MM.1S (cell line): ENCODE measurements around the gene GRIK2.

ENCODE experiments used
- DNase-seq: peaks from one replicate; pipeline ENCODE4 v3.0.0-alpha.2; 2015
- H2AFZ ChIP-seq: fragments of 300-600 bp; sonication (generic); 2 replicates; pipeline ENCODE4 v1.6.0; 2016; ENCODE audit warnings: antibody characterized with exemption, low read length
- H3F3A ChIP-seq: fragments of 300-600 bp; sonication (generic); 2 replicates; pipeline ENCODE4 v1.6.1; 2016; ENCODE audit warnings: mild to moderate bottlenecking, antibody characterized with exemption, low read length, moderate library complexity, mixed read lengths; ENCODE audit not compliant: insufficient read depth
- H3K27ac ChIP-seq: fragments of 300-600 bp; sonication (generic); 2 replicates; pipeline ENCODE4 v1.5.1; 2016; ENCODE audit warnings: mild to moderate bottlenecking, low read length
- H3K27me3 ChIP-seq: fragments of 300-600 bp; sonication (generic); replicated peaks from 2 replicates; pipeline ENCODE4 v1.6.0; 2016; ENCODE audit warnings: low read length; ENCODE audit not compliant: insufficient read depth
- H3K36me3 ChIP-seq: fragments of 300-600 bp; sonication (generic); replicated peaks from 2 replicates; pipeline ENCODE4 v1.6.1; 2016; ENCODE audit warnings: mild to moderate bottlenecking, low read length, mixed read lengths; ENCODE audit not compliant: insufficient read depth
- H3K4me1 ChIP-seq: fragments of 300-600 bp; sonication (generic); 2 replicates; pipeline ENCODE4 v1.6.1; 2016; ENCODE audit warnings: low read length, mixed read lengths
- H3K4me2 ChIP-seq: fragments of 300-600 bp; sonication (generic); 2 replicates; pipeline ENCODE4 v1.6.0; 2016; ENCODE audit warnings: low read depth, low read length
- H3K4me3 ChIP-seq: fragments of 300-600 bp; sonication (generic); 2 replicates; pipeline ENCODE4 v1.5.1; 2016; ENCODE audit warnings: low read length, mixed read lengths
- H3K79me2 ChIP-seq: fragments of 300-600 bp; sonication (generic); 2 replicates; pipeline ENCODE4 v1.6.1; 2016; ENCODE audit warnings: mixed run types, low read length, mixed read lengths
- H3K9ac ChIP-seq: fragments of 300-600 bp; sonication (generic); 2 replicates; pipeline ENCODE4 v1.6.1; 2016; ENCODE audit warnings: low read length, mixed read lengths
- H3K9me2 ChIP-seq: fragments of 300-600 bp; sonication (generic); replicated peaks from 2 replicates; pipeline ENCODE4 v1.6.1; 2016; ENCODE audit warnings: mild to moderate bottlenecking, low read length, mixed read lengths; ENCODE audit not compliant: insufficient read depth
- H3K9me3 ChIP-seq: fragments of 300-600 bp; sonication (generic); replicated peaks from 2 replicates; pipeline ENCODE4 v1.6.1; 2016; ENCODE audit warnings: mild to moderate bottlenecking, low read length, mixed read lengths; ENCODE audit not compliant: insufficient read depth
- H4K20me1 ChIP-seq: fragments of 300-600 bp; sonication (generic); 2 replicates; pipeline ENCODE4 v1.6.1; 2016; ENCODE audit warnings: mild to moderate bottlenecking, low read length, moderate library complexity, mixed read lengths; ENCODE audit not compliant: insufficient read depth
- CTCF ChIP-seq: fragments of 300-600 bp; sonication (generic); IDR thresholded peaks from 2 replicates; pipeline ENCODE4 v1.5.1; 2016; ENCODE audit warnings: antibody characterized with exemption, low read length, mixed read lengths
- EZH2 ChIP-seq: fragments of 300-600 bp; sonication (generic); optimal IDR thresholded peaks from 2 replicates; pipeline ENCODE3; 2017; ENCODE audit warnings: low read depth, mild to moderate bottlenecking, antibody characterized with exemption, low read length, mixed read lengths
- EZH2phosphoT487 ChIP-seq: fragments of 300-600 bp; sonication (generic); IDR thresholded peaks from 2 replicates; pipeline ENCODE4 v1.6.1; 2018; ENCODE audit warnings: antibody characterized with exemption, low read length

Gene GRIK2

DNA sequence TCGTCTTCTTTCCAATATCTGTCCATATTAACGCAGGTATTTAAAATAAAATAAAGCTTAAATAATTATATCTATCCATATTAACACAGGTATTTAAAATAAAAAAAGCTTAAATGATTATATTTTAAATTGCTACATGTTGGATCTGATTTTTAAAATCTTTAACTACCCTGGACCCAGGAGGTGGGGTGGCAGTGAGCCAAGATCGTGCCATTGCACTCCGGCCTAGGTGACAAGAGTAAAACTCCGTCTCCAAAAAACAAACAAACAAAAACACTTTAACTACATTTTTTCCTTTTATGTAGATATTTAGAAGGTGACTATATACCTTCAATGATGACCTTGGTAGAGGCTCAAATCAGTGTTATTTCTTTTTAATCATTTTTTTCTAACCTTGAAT, 211.9 kb downstream of the GRIK2 start:
- Histone ChIP-seq H3K4me2 (no peak overlapping the region), H2AFZ (no peak overlapping the region), H3K27ac (no peak overlapping the region), H3K9me2 (no peaks in the 10 kb centered on the region), H3K4me3 (no peak overlapping the region), H3F3A (no peaks in the 10 kb centered on the region), H3K27me3 (no peaks in the 10 kb centered on the region), H3K79me2 (no peaks in the 10 kb centered on the region), H3K9ac (no peak overlapping the region), H3K9me3 (no peaks in the 10 kb centered on the region), H3K36me3 (no peaks in the 10 kb centered on the region), H3K4me1 (no peaks in the 10 kb centered on the region), H4K20me1 (no peaks in the 10 kb centered on the region)
- no peak for TF ChIP-seq CTCF
- TF ChIP-seq EZH2: no peak
- TF ChIP-seq EZH2phosphoT487: no peak
- DNase-seq: no peak

DNA sequence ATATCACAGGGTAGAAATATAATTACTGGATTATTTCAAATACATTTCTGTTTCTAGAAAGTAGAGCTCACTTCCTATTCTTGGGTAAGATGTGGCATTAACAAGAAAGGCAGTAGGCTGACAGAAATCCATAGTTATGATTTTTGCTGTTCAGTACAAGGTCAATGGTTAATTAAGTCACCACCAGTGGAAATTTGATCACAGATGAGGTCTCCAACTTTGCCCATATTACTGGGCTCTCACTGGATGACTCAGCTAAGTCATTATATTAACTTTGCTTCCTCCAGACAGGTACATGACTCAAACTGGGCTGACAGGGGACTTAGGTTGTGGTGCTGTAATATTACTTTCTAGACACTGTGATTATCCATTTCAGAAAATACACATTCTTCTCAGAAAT, 212.4 kb downstream of the GRIK2 start:
- H3K36me3 ChIP-seq: no peaks in the 10 kb centered on the region
- no peaks in the 10 kb centered on the region for H3K79me2 ChIP-seq
- no peak overlapping the region for H2AFZ ChIP-seq
- H3K4me1 ChIP-seq: no peaks in the 10 kb centered on the region
- TF ChIP-seq CTCF (no peak), EZH2phosphoT487 (no peak), EZH2 (no peak)
- H3K27ac ChIP-seq: no peak overlapping the region
- H3K4me3 ChIP-seq: no peak overlapping the region
- no peak overlapping the region for H3K9ac ChIP-seq
- H3K27me3 ChIP-seq: no peaks in the 10 kb centered on the region
- no peaks in the 10 kb centered on the region for H4K20me1 ChIP-seq
- no peaks in the 10 kb centered on the region for H3K9me2 ChIP-seq
- H3F3A ChIP-seq: no peaks in the 10 kb centered on the region
- no peak overlapping the region for H3K4me2 ChIP-seq
- no peak for DNase-seq
- no peaks in the 10 kb centered on the region for H3K9me3 ChIP-seq

DNA sequence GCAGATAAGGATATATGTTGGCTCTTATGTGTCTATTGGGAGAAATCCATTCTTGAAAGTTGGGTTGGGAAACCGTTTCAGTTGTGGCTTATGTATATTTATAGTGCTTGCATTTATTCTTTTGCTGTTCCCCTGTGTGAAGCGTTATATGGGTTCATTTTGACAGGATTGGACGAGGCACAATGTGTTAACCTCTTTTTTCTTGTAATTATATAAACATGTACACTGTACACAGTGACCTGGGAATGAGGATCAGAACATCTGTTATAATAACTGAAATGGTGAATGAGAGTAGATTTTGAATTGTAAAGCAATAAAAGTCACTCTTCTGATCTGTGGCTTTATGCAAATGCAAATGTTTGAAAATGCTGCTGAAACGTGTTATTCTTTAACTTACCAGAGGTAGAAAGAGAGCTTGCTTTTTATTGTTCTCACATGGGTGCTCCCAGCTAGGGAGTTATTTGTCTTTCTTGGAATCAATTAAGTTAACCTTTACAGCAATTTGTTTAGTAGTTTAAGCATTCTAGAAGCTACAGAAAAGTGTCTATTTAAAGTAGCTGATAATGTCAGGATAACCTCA, 213.7 kb downstream of the GRIK2 start:
- no peak for TF ChIP-seq EZH2phosphoT487
- no peak for TF ChIP-seq EZH2
- TF ChIP-seq CTCF: no peak
- no peak overlapping the region for H3K4me2 ChIP-seq
- no peaks in the 10 kb centered on the region for H3K9me2 ChIP-seq
- no peak overlapping the region for H3K27ac ChIP-seq
- H4K20me1 ChIP-seq: no peaks in the 10 kb centered on the region
- H2AFZ ChIP-seq: no peak overlapping the region
- no peak overlapping the region for H3K4me3 ChIP-seq
- no peaks in the 10 kb centered on the region for H3K9me3 ChIP-seq
- H3K9ac ChIP-seq: no peak overlapping the region
- DNase-seq: no peak
- no peaks in the 10 kb centered on the region for H3K4me1 ChIP-seq
- H3F3A ChIP-seq: no peaks in the 10 kb centered on the region
- H3K27me3 ChIP-seq: no peaks in the 10 kb centered on the region
- H3K79me2 ChIP-seq: no peaks in the 10 kb centered on the region
- no peaks in the 10 kb centered on the region for H3K36me3 ChIP-seq
